Measurements from ENCODE around the gene CIDEB. TPM values are rescaled to one million over a fixed set of nuclear protein-coding genes. Genes with fewer than 3 reads are reported as not detected.

CIDEB gene
- total and polyA plus RNA-seq, 9 of the 15 experiments (the other 6 are each of a cell fraction or from before 2014, with no cell fraction given): 0.03 to 0.35 (median 0.09) TPM; not detected in 3

GRCh38 chr14:24297190-24297964 is 10.4 kb downstream of the CIDEB start (continued):
- TF ChIP-seq BRD9 (IDR thresholded peaks at IDR 0.05; ENCODE audit: low read depth, partially characterized antibody): peak; percentile 30
- TF ChIP-seq JUND (IDR thresholded peaks at IDR 0.05; ENCODE audit: borderline replicate concordance, low read depth, low read length): peak; percentile 16; the same call in 1 of the 2 replicates
- TF ChIP-seq JUND (tag; IDR thresholded peaks at IDR 0.05; ENCODE audit: borderline replicate concordance, low read depth, low read length): no peak; the same call in 2 of the 3 replicates

GRCh38 chr14:24296341-24297157 is 11.2 kb downstream of the CIDEB start:
- in situ Hi-C loops (cut with MboI) (loop anchor here (5.0 to 10.0 kb wide), 2 partner anchors 54 to 282 kb away; partner anchors contain the start of gene TINF2), intact Hi-C loops (cut with micrococcal nuclease) (loop anchor here (1.0 kb wide), 3 partner anchors 53 to 238 kb away; partner anchors contain the start of gene MDP1)
- POLR2A ChIA-PET: interaction anchor here (0.9 to 3.8 kb wide), 4 partner anchors 54 to 135 kb away, joined by 3 to 18 read pairs (median 7); partner anchors contain the start of genes CHMP4A and TINF2
- no peaks in the 10 kb centered on the region for H3K9me3 ChIP-seq (replicated peaks; ENCODE audit: control insufficient read depth, insufficient read depth, low read depth, low read length)
- WGBS (ENCODE audit: insufficient coverage, low coverage, missing lambda C conversion rate): 57% methylated on average over 8 of the region's 12 CpGs
- H4K20me1 ChIP-seq (replicated peaks; ENCODE audit: control insufficient read depth, insufficient read depth, low read length): no peaks in the 10 kb centered on the region
- peak; percentile 78 for ATAC-seq
- H3K9me1 ChIP-seq (ENCODE audit: control insufficient read depth, insufficient read depth, low read length): peaks cover 3% of the 10 kb centered on the region
- H3K27ac ChIP-seq (ENCODE audit: extremely low read depth, low read depth, low read length): peak overlapping the region; percentile 32; the same call in 1 of the 3 replicates
- H3K4me3 ChIP-seq: no peak overlapping the region
- no TSS peak for BruUV-seq (replicated peaks)
- H3K9ac ChIP-seq (ENCODE audit: insufficient read depth in 1 of 2, low read depth in 2 of 2, low read length in 2 of 2): no peak overlapping the region
- DNase-seq (ENCODE audit: extremely low read depth in 1 of 4, low spot score in 3 of 4): peak; percentile 57 to 80 (median 64)
- no peaks in the 10 kb centered on the region for H3K27me3 ChIP-seq (ENCODE audit: control insufficient read depth in 2 of 2, insufficient read depth in 2 of 2, low read length in 2 of 2)
- peaks cover 31% of the 10 kb centered on the region for H3K36me3 ChIP-seq (ENCODE audit: control insufficient read depth, insufficient read depth, low read length)
- CTCF ChIA-PET (ENCODE audit: low intra/inter-chr PET ratio): interaction anchor here (0.6 to 3.3 kb wide), 8 partner anchors 18 to 1272 kb away, joined by 3 to 41 read pairs (median 4); partner anchors contain the start of genes MDP1 and TINF2
- no peak overlapping the region for H2AFZ ChIP-seq (ENCODE audit: low read depth, low read length)
- FAIRE-seq: peak; percentile 96
- peaks cover 28% of the 10 kb centered on the region for H3K79me2 ChIP-seq (ENCODE audit: control insufficient read depth, insufficient read depth, low read length)
- H3K4me2 ChIP-seq (ENCODE audit: insufficient read depth, low read length): no peak overlapping the region
- peaks cover 12 to 14% of the 10 kb centered on the region in 2 experiments; a peak in 4 of 5 replicates for H3K4me1 ChIP-seq (replicated peaks in 1 of 2; ENCODE audit: control insufficient read depth in 2 of 2, insufficient read depth in 2 of 2, low read length in 2 of 2)
- TF ChIP-seq ZNF212 (CRISPR knock-in tag; IDR thresholded peaks at IDR 0.05): no peak
- TF ChIP-seq MYNN (IDR thresholded peaks at IDR 0.05): no peak
- TF ChIP-seq MYNN (CRISPR knock-in tag; IDR thresholded peaks at IDR 0.05): no peak
- TF ChIP-seq CBFB (CRISPR knock-in tag; IDR thresholded peaks at IDR 0.05): 0 out of 2 replicates have a peak, but pooled peaks have one; percentile 13
- peak; percentile 72 for TF ChIP-seq ARID2 (IDR thresholded peaks at IDR 0.05)
- TF ChIP-seq DEAF1 (CRISPR knock-in tag; IDR thresholded peaks at IDR 0.05): peak; percentile 70
- TF ChIP-seq RAD21 (CRISPR knock-in tag; conservative IDR thresholded peaks at IDR 0.05 in 1 of 2, IDR thresholded peaks at IDR 0.05 in 1 of 2): peak; percentile 80 to 86

All from K562 (cell line).